ENCODE data around the gene AHCY. TPM values are rescaled to one million over a fixed set of nuclear protein-coding genes. Genes with fewer than 3 reads are reported as not detected.

AHCY gene

DNA sequence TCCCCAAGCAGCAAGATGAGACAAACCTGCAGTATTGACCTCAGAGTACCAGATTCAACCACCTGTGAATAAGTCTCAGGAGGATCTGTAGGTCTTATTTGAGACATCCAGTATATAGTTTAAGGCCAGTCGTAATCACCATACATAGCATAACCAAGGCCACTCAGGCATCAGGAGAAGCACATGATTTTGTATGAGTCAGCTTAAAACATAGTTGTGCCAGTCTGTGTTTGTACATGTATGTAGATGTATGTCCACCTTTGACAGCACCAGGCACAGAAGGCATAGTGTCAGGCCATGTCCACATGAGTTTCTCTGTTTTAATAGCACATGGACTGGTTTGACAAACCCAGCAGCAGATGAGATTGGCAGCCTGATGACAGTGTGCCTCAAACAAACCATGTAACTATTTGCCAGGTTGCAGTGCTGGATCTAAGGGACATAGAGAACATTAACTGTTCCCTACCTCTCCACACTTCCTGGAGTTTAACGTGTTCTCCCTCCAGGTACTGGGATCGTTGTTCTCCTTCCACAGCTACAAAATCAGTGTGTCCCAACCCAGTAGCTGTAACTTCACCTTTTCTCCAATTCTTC lies 70.6 kb downstream of the AHCY start:
- no CpG with 5 or more reads among the region's 3 CpGs for WGBS (ENCODE audit: extremely low coverage, insufficient coverage, low lambda C conversion rate)

DNA sequence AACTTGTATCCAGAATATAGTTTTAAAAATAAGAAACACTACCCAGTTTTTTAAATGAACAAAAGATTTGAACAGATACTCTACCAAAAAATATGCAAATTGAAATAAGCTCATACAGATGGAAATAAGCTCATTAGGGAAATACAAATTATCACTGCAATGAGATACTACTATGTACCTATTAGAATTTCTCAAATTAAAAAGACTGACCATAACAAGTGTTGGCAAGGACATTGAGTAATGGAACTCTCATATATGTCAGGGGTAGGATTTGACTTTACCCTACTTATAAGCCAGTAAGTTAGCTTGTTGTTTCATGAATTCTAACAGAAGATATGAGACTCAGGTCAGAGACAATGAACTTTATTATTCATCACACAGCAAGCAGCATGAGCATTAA lies 71.5 kb downstream of the AHCY start:
- Histone ChIP-seq H4K8ac (ENCODE audit: low read depth, low read length) (no peak overlapping the region), H3K27ac (ENCODE audit: low read depth, low read length) (no peak overlapping the region), H3K4me3 (ENCODE audit: low read length) (no peak overlapping the region), H3K27me3 (ENCODE audit: insufficient read depth, low read length, poor library complexity) (no peaks in the 10 kb centered on the region), H2BK15ac (replicated peaks; ENCODE audit: low read depth) (no peak overlapping the region), H2BK5ac (ENCODE audit: low read length) (no peak overlapping the region), H3K79me1 (ENCODE audit: low read length) (no peaks in the 10 kb centered on the region), H2BK120ac (ENCODE audit: low read depth, low read length) (no peak overlapping the region), H3K4ac (ENCODE audit: low read depth, low read length) (no peak overlapping the region), H3K18ac (ENCODE audit: low read length) (no peak overlapping the region), H3K4me2 (ENCODE audit: low read length) (no peak overlapping the region), H3K23ac (ENCODE audit: low read length) (no peak overlapping the region), H3K36me3 (ENCODE audit: control insufficient read depth, insufficient read depth, low read length) (no peaks in the 10 kb centered on the region), H3K4me1 (ENCODE audit: control insufficient read depth, low read depth, low read length) (no peaks in the 10 kb centered on the region), H4K5ac (ENCODE audit: low read length) (no peak overlapping the region), H3K56ac (ENCODE audit: low read length) (no peak overlapping the region), H2AK5ac (ENCODE audit: low read length) (no peak overlapping the region), H3K79me2 (ENCODE audit: control insufficient read depth, insufficient read depth, low read length) (no peaks in the 10 kb centered on the region), H3K9ac (ENCODE audit: low read length) (no peak overlapping the region)
- no peak for DNase-seq

More for the DNA sequence above, 70.6 kb downstream of the AHCY start:
- Histone ChIP-seq H3K4me2 (ENCODE audit: low read length) (no peak overlapping the region), H3K27me3 (ENCODE audit: insufficient read depth, low read length, poor library complexity) (no peaks in the 10 kb centered on the region), H3K4ac (ENCODE audit: low read depth, low read length) (no peak overlapping the region), H3K4me1 (ENCODE audit: control insufficient read depth, low read depth, low read length) (no peaks in the 10 kb centered on the region), H2BK5ac (ENCODE audit: low read length) (no peak overlapping the region), H2BK120ac (ENCODE audit: low read depth, low read length) (no peak overlapping the region), H3K23ac (ENCODE audit: low read length) (no peak overlapping the region), H3K79me1 (ENCODE audit: low read length) (no peaks in the 10 kb centered on the region), H3K18ac (ENCODE audit: low read length) (no peak overlapping the region), H3K36me3 (ENCODE audit: control insufficient read depth, insufficient read depth, low read length) (no peaks in the 10 kb centered on the region), H3K27ac (ENCODE audit: low read depth, low read length) (no peak overlapping the region), H3K56ac (ENCODE audit: low read length) (no peak overlapping the region), H4K5ac (ENCODE audit: low read length) (no peak overlapping the region), H3K4me3 (ENCODE audit: low read length) (no peak overlapping the region), H2AK5ac (ENCODE audit: low read length) (no peak overlapping the region), H3K9ac (ENCODE audit: low read length) (no peak overlapping the region), H4K8ac (ENCODE audit: low read depth, low read length) (no peak overlapping the region), H2BK15ac (replicated peaks; ENCODE audit: low read depth) (no peak overlapping the region), H3K79me2 (ENCODE audit: control insufficient read depth, insufficient read depth, low read length) (no peaks in the 10 kb centered on the region)
- no peak for DNase-seq

Small RNA genes lying within 50 kb of the gene (small RNA-seq; reads per million reads assigned to genes)
- gene AL356299.1 (ENCODE audit: insufficient read depth), result not detected
